HT1080 (cell line): ENCODE data around the gene SOX13. TPM values are rescaled to one million over a fixed set of nuclear protein-coding genes. Genes with fewer than 3 reads are reported as not detected.

Source experiments
- total RNA-seq: library from RNA; depleted of rRNA; stranded (reverse); fragments of >200 nt; shearing (Covaris generic); gene quantifications from 2 replicates; pipeline ENCODE4 v1.2.3, GENCODE V29; 2014; rRNA removed

Gene SOX13
- total RNA-seq, 1 experiment from 2014 or later, result 7.9 TPM

Other genes with a start within 250 kb of the SOX13 start
- gene SNRPE, start 211.5 kb upstream of the SOX13 start, total RNA-seq, result 176 and 179 TPM in 2 replicates
- gene ETNK2, start 78.9 kb downstream of the SOX13 start, total RNA-seq, result 8.3 and 9.7 TPM in 2 replicates
- gene REN, start 93.2 kb downstream of the SOX13 start, total RNA-seq, result not detected in 2 replicates
- not detected in 2 replicates for gene KISS1, start 123.4 kb downstream of the SOX13 start, total RNA-seq
- gene GOLT1A, start 140.9 kb downstream of the SOX13 start, total RNA-seq, result not detected in 2 replicates